H7 (cell line): ENCODE measurements around the gene PRKCA. TPM values are rescaled to one million over a fixed set of nuclear protein-coding genes. Genes with fewer than 3 reads are reported as not detected.
A peak's percentile ranks its signal among the peaks of the same experiment; 100 is the strongest.

Source experiments
- DNase-seq: peaks from one replicate; pipeline ENCODE4 v3.0.0; 2012
- H3K27me3 ChIP-seq: 2 replicates; pipeline ENCODE4 v1.6.0; 2011; ENCODE audit warnings: mild to moderate bottlenecking, low read length; ENCODE audit not compliant: control insufficient read depth, insufficient read depth
- H3K36me3 ChIP-seq: replicated peaks from 2 replicates; pipeline ENCODE4 v1.5.1; 2011; ENCODE audit warnings: low read length; ENCODE audit not compliant: control insufficient read depth, insufficient read depth
- H3K4me3 ChIP-seq: 2 replicates; pipeline ENCODE4 v1.5.1; 2011; ENCODE audit warnings: low read depth, mild to moderate bottlenecking, control low read depth, low read length, moderate library complexity; ENCODE audit not compliant: insufficient read depth
- total RNA-seq: library from RNA; depleted of rRNA; stranded (reverse); fragments of >200 nt; shearing (Covaris generic); gene quantifications from 2 replicates; pipeline ENCODE4 v1.2.3, GENCODE V29; 2014

Gene PRKCA
- total RNA-seq, 1 experiment from 2014 or later, result 10.0 TPM

- H3K27me3 ChIP-seq, result no peaks in the 10 kb centered on the region
- DNase-seq, result no peak
- H3K4me3 ChIP-seq, result no peak overlapping the region
- no peaks in the 10 kb centered on the region for H3K36me3 ChIP-seq
Measured at GRCh38 chr17:66425756-66426396, 123.5 kb downstream of the PRKCA start.

- Histone ChIP-seq H3K4me3 (no peak overlapping the region), H3K27me3 (no peaks in the 10 kb centered on the region), H3K36me3 (no peaks in the 10 kb centered on the region)
- peak; percentile 55 for DNase-seq
Measured at GRCh38 chr17:66426397-66427033, 124.1 kb downstream of the PRKCA start.

- Histone ChIP-seq H3K4me3 (no peak overlapping the region), H3K36me3 (no peaks in the 10 kb centered on the region), H3K27me3 (no peaks in the 10 kb centered on the region)
- no peak for DNase-seq
Measured at GRCh38 chr17:66427134-66427533, 124.7 kb downstream of the PRKCA start.

- no peaks in the 10 kb centered on the region for H3K36me3 ChIP-seq
- DNase-seq, result no peak
- H3K27me3 ChIP-seq, result no peaks in the 10 kb centered on the region
- no peak overlapping the region for H3K4me3 ChIP-seq
Measured at GRCh38 chr17:66429680-66430079, 127.3 kb downstream of the PRKCA start.

- Histone ChIP-seq H3K4me3 (no peak overlapping the region), H3K36me3 (no peaks in the 10 kb centered on the region), H3K27me3 (no peaks in the 10 kb centered on the region)
- DNase-seq, result no peak
Measured at GRCh38 chr17:66430846-66431795, 128.7 kb downstream of the PRKCA start.

GRCh38 chr17:66431910-66432309 lies 129.5 kb downstream of the PRKCA start:
- Histone ChIP-seq H3K27me3 (no peaks in the 10 kb centered on the region), H3K4me3 (no peak overlapping the region)
- no peak for DNase-seq

GRCh38 chr17:66432411-66432957 lies 130.1 kb downstream of the PRKCA start:
- Histone ChIP-seq H3K27me3 (no peaks in the 10 kb centered on the region), H3K36me3 (no peaks in the 10 kb centered on the region), H3K4me3 (no peak overlapping the region)
- DNase-seq, result no peak

More at GRCh38 chr17:66431910-66432309, 129.5 kb downstream of the PRKCA start:
- no peaks in the 10 kb centered on the region for H3K36me3 ChIP-seq

- no peak overlapping the region for H3K4me3 ChIP-seq
- H3K27me3 ChIP-seq, result no peaks in the 10 kb centered on the region
- no peaks in the 10 kb centered on the region for H3K36me3 ChIP-seq
- DNase-seq, result no peak
Measured at GRCh38 chr17:66432996-66433551, 130.7 kb downstream of the PRKCA start.

GRCh38 chr17:66435182-66435581 lies 132.8 kb downstream of the PRKCA start:
- DNase-seq, result no peak
- Histone ChIP-seq H3K36me3 (no peaks in the 10 kb centered on the region), H3K27me3 (no peaks in the 10 kb centered on the region), H3K4me3 (no peak overlapping the region)

GRCh38 chr17:66436631-66437030 lies 134.2 kb downstream of the PRKCA start:
- no peak for DNase-seq
- Histone ChIP-seq H3K4me3 (no peak overlapping the region), H3K27me3 (no peaks in the 10 kb centered on the region), H3K36me3 (no peaks in the 10 kb centered on the region)

- H3K4me3 ChIP-seq, result no peak overlapping the region
- H3K36me3 ChIP-seq, result no peaks in the 10 kb centered on the region
- DNase-seq, result no peak
- no peaks in the 10 kb centered on the region for H3K27me3 ChIP-seq
Measured at GRCh38 chr17:66437476-66438026, 135.1 kb downstream of the PRKCA start.

GRCh38 chr17:66438101-66438500 lies 135.7 kb downstream of the PRKCA start:
- DNase-seq, result no peak
- H3K36me3 ChIP-seq, result no peaks in the 10 kb centered on the region
- H3K4me3 ChIP-seq, result no peak overlapping the region
- no peaks in the 10 kb centered on the region for H3K27me3 ChIP-seq

- no peaks in the 10 kb centered on the region for H3K27me3 ChIP-seq
- no peak for DNase-seq
- no peak overlapping the region for H3K4me3 ChIP-seq
- H3K36me3 ChIP-seq, result no peaks in the 10 kb centered on the region
Measured at GRCh38 chr17:66441101-66441661, 138.8 kb downstream of the PRKCA start.

GRCh38 chr17:66443166-66443565 lies 140.8 kb downstream of the PRKCA start:
- no peak for DNase-seq
- no peak overlapping the region for H3K4me3 ChIP-seq

More at GRCh38 chr17:66443166-66443565, 140.8 kb downstream of the PRKCA start:
- no peaks in the 10 kb centered on the region for H3K27me3 ChIP-seq
- H3K36me3 ChIP-seq, result no peaks in the 10 kb centered on the region
